Keratinocyte (primary cell): ENCODE results near the gene NPAS3.

Experiments used
- CTCF ChIP-seq, 3 experiments: IDR thresholded peaks in 1 of 3; conservative IDR thresholded peaks in 1 of 3; optimal IDR thresholded peaks in 1 of 3; 2 replicates in 2 of 3; 3 replicates in 1 of 3; pipeline versions ENCODE3 to v1.5.1; 2011; ENCODE audit warnings: low read length in 3 of 3, mild to moderate bottlenecking in 3 of 3, moderate library complexity in 2 of 3, control low read depth in 1 of 3, inconsistent platforms in 1 of 3; ENCODE audit not compliant: insufficient read depth in 2 of 3; ENCODE audit errors: extremely low read depth in 1 of 3
- EZH2 ChIP-seq: IDR thresholded peaks from one replicate; pipeline ENCODE4 v1.6.1; 2012; ENCODE audit warnings: inconsistent platforms, mild to moderate bottlenecking, low read length, moderate library complexity

- TF ChIP-seq CTCF (optimal IDR thresholded peaks at IDR 0.05 in 1 of 3, IDR thresholded peaks at IDR 0.05 in 1 of 3, conservative IDR thresholded peaks at IDR 0.05 in 1 of 3; ENCODE audit: extremely low read depth in 1 of 3, insufficient read depth in 2 of 3, low read length in 3 of 3) (no peak), EZH2 (no peak)
Measured at GRCh38 chr14:33332497-33332896, 393.8 kb downstream of the NPAS3 start.
